ENCODE measurements around the gene ARRDC4.
A peak's percentile ranks its signal among the peaks of the same experiment; 100 is the strongest.
"Not testable (repeated sequence)": the region's sequence is repeated elsewhere in the genome, so short reads cannot be mapped to it uniquely, and the experiment has no call there.

Gene ARRDC4

DNA sequence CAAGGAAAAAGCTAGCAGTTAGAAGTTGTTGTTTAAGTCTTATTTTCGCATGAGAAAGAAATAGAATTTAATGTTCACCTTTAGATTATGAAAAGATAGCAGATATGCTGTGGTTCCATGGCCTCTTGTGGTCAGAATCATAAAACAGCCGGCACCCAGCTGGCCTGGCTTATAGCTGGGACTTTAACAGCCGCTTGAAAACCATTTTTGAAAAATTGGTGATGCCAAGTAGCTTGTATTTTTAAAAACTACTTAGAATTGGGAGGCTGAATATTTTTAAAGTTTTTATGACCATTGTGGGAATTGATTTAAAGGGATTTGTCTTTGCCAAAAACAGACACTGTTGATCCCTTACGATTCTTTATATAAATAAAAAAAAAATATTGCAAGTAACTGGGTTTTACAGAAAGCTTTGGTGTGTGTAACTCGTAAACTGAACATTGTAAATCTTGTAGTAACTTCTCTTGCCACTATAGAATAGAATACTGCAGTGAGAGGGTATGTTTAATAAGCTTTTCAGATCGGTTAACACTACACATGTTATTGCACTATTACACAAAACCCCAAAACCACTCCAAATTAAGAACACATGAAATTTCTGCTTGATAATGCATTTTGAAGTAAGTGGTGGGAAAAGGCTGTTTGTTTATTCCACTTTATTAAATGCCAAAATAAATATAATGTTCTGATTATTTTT is 6.6 kb downstream of the ARRDC4 start:
- DNase-seq (ENCODE audit: low spot score) = no peak

DNA sequence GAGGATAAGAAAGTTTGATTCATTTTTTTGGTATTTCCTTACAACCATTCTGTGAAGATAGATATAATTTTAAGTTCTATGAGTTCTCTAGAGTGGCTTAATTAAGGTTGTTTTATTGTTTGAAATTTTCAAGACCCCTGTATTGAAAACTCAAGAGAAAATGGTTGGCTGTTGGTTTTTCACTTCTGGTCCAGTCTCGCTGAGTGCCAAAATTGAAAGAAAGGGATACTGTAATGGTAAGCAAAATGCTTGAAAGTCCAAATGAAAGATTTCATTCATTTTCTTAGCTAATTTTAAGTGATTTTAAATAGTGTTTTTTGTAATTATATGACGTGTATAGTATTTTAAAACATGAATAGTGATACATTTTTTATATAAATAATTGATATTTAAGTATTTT is 7.4 kb downstream of the ARRDC4 start:
- DNase-seq (ENCODE audit: low spot score) = no peak

DNA sequence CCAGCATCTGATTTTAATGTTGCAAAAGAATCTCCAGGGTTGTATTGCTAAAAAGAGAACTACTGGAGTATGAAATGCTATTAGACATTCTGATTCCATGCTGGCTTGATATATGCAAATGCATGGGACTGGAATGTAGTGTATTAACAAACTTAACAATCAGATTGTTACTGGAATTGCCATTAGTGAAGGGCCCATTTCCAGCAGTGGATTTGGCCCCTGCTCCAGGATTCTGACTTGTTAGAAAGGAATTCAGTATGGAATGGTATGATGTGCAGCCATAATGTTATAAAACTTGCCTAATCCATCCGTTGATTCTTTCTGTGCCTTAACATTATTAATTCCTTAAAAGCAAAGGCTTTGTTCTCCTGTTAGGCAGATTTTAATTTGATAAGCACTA is 7.9 kb downstream of the ARRDC4 start:
- DNase-seq (ENCODE audit: low spot score) = peak; percentile 50

DNA sequence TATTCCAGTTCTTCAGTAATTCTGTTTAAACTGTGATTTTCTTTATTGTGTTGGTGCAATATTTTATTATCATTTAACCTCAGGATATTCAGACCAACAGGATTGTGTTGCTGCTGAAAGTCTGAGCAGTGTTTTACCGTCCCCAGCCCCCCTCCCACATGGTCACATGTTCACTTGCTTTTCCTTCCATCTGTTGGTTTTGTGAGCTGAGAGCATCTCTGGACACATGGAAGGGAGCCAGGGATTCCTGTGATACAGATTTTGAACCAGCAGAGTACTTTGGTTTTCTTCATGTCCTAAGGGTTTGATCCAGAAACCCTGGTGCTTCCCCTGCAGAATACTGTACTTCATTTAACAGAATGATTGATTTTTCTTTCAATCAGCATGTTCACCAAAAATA is 11.9 kb downstream of the ARRDC4 start:
- DNase-seq (ENCODE audit: low spot score) = no peak

DNA sequence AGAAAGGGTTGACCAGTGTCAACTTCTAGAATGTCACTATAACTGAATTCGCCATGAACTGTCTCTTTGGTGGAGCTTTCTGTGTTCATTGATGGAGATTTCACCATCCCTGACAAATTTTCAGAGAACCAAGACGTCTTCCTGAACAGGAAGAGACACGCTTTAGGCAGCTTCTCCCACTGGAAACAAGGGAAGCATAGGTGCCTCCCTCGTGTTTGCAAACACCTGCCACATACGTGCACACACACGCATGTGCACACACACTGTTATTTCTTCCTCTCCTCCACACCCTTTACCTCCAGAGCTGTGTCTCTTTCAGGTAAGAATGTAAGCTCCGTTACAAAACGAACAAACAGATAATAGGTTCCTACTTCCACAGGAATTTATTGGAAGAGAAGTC is 15.6 kb downstream of the ARRDC4 start:
- DNase-seq (ENCODE audit: low spot score) = no peak

DNA sequence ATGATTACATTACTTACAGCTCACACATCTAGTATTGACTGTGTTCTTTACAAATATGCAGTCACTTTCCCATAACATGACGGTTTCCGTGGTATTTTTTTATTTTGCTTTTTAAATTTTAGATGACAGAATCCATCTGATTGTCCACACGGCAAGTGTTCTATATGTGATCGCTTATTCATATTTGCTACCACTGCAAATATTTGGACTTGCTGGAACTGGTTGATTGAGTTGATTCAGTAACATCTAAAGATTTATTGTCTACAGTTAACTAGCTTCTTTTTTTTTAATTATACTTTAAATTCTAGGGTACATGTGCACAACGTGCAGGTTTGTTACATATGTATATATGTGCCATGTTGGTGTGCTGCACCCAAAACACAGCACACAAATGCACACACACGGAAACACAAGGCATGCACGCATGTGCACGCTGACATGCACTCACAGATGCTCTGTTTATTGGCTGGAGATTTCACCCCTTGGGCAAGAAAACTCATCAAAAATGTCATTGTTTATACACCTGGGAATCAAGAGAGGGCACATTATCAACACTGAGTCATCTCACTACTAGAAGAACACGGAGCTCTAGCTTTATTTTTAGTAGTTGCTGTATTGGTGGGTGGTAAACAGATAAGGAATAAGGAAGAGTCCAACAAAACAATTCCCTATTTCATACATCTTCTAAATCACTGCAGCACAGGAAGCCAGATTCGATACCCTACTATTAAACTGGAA is 16.4 kb downstream of the ARRDC4 start:
- DNase-seq (ENCODE audit: low spot score) = no peak

DNA sequence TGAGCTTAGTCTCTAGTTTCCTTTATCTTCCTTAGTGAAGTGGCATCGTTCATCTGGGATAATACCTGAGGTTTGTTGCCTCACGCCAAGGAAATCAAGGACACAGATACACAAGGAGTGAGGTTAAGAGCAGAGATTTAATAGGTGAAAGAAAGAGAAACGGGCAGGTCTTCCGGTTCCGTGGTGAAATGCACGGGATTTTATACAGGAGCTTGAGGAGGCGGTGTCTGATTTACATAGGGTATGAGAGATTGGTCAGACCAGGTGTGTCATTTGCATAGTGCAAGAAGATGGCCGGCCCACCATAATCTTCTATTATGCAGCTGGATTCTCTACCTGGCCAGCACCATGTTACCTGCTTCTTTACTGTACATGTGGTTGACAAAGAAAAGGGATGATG is 17.2 kb downstream of the ARRDC4 start:
- no peak for DNase-seq (ENCODE audit: low spot score)

DNA sequence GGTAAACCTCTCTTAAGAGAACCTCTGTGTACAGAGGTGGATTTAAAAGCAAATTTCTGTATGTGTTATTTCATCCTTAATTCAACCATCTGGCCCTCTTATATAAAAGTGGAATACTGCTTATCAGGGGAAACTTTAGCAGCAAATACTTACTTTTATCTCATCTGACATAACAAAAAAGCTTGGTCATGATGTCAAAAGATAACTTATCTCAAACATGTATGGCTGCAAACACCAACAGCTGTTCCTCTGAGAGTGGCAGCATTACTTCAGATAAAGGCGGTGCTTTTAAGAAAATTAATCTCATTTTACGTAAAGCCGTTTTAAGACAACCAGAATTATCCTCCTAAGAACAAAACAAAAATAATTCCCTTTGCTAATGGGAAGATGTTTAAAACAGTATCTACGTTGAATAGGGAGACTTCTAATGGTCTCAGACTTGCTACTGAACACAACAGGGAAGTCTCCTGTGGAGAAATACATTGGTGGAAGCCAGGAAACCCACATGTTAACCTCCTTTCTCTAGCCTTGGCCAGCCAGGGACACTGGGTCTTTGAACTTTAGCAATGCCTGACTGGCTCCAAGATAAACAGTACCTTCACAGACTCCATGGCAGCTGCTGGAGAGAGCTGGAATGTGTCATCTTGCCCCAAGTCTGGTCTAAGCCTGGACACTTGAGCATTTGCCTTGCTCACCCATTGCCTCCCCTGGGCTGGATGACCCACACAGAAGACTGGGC is 18.1 kb downstream of the ARRDC4 start:
- peak; percentile 74 for DNase-seq (ENCODE audit: low spot score)

DNA sequence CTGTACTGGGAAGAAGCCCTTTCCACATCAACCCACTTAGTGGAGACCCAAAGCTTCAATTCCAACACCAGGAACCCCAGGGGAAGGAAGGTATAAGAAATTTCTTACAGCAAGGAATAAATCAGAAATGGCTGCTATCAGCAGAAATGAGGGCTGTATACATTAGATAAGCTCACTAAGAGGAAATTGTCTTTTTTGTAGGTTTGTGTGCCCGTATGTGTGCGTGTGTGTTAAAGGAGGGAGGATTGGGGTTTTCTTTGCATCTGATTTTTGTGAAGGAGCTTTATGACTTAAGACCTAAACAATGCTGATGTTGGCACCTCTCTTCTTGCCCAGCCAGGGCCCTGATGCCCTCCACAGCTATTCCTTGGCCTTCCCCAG is 18.6 kb downstream of the ARRDC4 start:
- DNase-seq (ENCODE audit: low spot score) = no peak

DNA sequence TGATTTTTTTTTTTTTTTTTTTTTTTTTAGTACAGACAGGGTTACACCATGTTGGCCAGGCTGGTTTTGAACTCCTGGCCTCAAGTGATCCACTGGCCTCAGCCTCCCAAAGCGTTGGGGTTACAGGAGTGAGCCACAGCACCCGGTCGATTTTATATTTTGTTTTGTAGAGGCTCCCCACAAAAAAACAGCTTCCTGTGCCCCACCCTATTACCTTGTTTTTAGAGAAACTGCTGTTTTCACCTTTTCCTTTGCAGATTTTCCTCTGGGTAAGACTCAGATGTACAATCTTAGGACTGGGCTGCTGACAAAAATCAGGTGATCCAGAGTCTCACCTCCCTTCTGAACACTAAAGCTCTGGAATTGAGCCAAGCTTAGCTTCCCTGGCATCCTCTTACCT is 20.6 kb downstream of the ARRDC4 start:
- no peak for DNase-seq (ENCODE audit: low spot score)

DNA sequence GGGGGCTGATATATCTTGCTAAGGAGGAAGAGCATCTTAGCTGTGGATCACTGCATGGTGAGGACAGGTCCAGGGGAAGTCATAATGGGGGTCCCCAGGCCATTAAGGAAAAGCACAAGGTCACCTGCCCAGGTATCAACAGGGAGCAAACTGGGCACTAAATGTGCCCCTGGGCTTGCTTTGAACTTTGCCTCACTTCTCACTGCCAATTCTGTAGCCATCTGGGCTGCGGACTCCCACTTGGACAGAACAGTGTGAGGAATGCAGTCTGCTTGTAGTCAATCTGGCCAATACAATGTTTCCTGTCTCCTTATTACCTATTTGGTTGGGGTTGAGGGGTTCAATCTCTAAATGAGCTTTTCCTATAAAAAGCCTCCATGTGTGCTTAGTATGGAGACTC is 21.3 kb downstream of the ARRDC4 start:
- DNase-seq (ENCODE audit: low spot score) = no peak

DNA sequence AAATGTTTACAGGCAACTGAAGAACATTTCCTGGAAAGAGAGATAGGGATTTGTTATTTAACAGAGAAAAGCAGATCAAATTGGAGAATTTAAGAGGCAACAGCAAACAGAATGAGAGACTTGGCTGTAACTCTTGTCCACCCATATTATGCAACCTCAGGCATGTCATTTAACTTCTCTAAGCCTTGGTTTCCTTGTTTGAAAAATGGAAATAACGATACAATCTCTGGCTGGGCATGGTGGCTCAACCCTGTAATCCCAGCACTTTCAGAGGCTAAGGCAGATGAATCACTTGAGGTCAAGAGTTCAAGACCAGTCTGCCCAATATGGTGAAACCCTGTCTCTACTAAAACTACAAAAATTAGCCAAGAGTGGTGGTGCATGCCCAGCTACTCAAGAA is 23.7 kb downstream of the ARRDC4 start:
- no peak for DNase-seq (ENCODE audit: low spot score)

DNA sequence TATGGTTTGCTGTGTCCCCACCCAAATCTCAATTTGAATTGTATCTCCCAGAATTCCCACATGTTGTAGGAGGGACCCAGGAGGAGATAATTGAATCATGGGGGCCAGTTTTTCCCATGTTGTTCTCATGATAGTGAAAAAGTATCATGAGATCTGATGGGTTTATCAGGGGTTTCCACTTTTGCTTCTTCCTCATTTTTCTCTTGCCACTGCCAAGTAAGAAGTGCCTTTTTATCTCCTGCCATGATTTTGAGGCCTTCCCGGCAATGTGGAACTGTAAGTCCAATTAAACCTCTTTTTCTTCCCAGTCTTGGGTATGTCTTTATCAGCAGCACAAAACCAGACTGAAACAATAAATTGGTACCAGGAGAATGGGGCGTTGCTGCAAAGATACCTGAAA is 25.5 kb downstream of the ARRDC4 start:
- DNase-seq (ENCODE audit: low spot score) = not testable (repeated sequence)

DNA sequence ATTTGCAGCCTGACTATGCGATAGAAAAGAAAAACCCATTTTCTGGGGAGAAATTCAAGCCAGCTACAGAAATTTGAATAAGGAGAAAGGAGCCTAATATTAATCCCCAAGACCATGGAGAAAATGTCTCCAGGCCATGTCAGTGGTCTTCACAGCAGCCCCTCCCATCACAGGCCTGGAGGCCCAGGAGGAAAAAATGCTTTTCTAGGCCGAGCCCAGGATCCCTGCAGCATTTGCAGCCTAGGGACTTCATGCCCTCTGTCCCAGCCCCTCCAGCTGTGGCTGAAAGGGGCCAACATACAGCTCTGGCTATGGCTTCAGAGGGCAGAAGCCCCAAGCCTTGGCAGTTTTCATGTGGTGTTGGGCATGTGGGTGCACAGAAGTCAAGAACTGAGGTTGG is 26.3 kb downstream of the ARRDC4 start:
- DNase-seq (ENCODE audit: low spot score) = no peak

DNA sequence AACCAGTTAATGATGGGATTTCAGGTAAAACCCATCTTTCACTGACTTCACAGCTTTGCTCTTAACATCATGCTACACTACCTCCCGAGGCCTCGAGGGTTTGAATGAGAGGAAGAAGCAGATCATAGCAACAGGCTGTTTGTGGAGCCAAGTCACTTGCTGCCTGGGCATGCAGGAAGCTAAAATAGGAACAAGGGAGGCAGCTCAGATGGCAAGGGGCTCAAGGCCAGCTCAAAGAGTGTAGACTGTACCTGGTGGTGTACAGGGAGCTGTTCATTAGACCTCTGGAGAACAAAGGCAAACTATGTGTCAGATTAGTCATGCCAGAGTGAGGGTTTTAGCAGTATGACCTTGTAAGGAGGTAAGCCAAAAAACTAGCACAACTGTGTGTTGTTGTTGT is 28.8 kb downstream of the ARRDC4 start:
- no peak for DNase-seq (ENCODE audit: low spot score)

DNA sequence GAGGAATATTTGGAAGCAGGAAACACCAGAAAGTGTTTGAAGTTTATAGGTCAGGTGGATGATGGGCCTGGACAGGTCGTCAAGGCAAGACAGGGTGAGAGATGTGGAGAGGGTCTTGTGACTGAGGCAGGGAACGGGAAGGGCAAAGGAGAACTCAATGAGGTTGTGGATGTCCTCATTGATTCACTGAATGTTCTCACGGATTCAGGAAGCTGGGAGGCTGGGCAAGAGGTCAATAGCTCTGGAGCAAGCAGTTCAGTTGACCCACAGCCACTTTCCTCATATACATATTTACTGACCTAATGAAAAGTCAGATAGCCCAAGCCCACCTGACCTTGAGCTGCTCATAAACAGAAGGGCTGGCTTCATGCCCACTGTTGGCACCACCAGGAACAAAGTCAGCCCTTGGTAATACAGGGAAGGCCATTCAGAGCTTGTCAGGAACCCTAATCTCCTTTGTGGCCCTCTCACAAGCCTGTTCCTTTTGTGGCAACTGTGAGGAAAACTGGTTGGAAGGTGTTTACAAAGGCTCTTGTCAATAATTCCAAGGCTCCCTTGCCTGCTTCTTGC is 31.6 kb downstream of the ARRDC4 start:
- no peak for DNase-seq (ENCODE audit: low spot score)

DNA sequence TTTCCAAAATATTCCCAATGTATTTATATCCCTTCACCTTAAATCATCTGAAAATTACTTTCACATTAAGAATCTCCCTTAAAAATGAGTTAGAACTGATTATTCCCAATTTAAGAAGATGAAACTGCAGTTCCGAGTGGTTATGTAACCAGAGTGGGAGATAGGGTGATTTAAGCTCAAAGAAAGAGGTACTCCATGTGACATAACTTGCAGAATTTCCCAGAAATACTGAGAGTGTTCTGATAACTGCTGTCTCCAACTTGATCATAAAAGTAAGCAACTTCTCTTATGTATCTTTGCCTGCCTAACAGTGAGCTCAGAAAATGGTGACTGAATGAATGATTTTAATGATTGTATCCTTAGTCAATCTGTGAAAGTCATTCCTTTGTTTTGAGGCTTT is 32.3 kb downstream of the ARRDC4 start:
- DNase-seq (ENCODE audit: low spot score) = no peak

DNA sequence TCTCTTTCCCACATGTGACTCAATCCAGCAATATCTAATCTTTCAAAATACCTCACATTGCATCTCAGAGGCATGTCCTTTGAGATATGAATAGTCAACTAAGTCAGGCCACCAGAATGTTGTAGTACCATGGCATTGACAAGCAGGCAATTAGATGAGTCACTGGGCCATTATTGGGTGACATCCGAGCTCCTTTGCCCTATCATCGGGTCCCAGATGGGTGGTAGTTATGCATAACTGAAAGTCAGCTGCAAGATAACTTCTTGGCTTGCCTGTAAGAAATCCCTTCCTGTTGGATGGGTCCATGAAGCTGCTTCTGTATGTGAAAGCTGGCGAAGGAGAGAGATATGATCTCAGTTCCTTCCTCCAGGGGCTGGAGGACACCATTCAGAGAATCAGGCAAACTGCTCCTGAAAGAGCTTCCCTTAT is 32.8 kb downstream of the ARRDC4 start:
- peak; percentile 61 for DNase-seq (ENCODE audit: low spot score)

DNA sequence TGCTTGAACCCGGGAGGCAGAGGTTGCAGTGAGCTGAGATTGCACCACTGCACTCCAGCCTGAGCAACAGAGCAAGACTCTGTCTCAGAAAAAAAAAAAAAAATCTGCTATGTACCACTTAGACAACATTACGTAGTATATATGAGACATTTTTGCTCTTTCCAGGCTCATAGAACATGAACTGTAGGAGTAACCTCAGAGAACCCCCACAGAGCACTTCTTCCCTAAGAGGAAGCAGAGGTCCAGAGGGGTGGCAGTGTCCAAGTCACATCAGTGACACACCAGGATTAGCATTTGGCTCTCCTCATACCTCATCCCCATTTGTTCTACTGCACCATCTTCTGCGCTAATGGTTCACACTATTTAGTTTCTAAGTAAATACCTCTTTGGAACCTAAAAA is 33.7 kb downstream of the ARRDC4 start:
- DNase-seq (ENCODE audit: low spot score) = no peak

DNA sequence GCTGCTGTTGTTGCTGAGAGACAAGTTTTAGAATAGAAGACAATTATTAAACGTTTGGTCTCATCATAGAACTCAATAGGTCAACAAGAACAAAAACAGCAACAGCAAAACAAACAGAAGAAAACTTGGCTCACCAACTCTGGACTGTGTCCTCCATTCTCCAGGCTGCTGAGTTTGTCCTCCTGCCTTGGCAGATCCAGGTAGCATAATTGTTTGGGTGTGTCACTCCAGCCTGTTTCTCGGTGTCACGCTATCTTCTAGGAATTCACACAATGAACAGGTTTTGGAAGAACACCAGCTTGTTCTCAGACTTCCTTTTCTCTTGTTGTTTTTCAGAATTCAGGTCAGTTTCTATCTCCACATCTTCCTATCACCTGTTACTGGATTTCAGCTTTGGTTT is 34.7 kb downstream of the ARRDC4 start:
- no peak for DNase-seq (ENCODE audit: low spot score)

DNA sequence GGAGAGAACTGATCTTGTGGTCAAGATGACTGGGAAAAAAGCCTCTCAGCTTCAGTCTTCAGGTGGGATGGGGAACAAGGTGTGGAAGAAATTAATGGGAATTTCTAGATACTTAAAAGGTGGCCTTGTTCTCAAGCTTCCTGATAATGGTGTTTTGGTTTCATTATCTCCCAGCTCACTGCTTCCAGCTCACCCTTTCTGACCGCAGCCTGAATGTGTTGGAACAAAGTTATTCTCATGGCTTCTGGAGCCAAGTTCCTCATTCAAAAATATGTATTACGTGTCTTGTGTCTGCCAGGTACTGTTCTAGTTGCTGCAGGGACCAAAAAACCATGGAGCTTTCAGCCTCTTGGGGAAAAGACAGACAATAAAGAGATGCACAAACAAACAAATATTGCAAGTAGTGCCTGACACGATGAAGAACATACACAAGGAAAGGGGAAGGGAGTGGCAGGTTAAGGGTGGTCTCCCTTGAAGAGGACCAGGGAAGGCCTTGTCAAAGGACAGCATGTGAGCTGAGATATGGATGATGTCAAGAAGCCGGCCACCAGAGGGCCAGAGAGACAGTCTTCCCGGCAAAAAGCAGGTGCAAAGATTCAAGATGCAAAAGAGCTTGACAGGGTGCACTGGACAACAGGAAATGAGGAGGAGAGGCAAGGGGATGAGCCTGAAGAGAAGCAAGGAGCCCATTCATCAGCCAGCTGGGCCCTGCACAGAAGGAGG is 35.5 kb downstream of the ARRDC4 start:
- DNase-seq (ENCODE audit: low spot score) = peak; percentile 71

All from kidney tubule cell (primary cell).